Vagina (tissue), 2 donors: ENCODE data around the gene SGSM1.

Experiments
- POLR2A ChIP-seq, 2 donors: fragments of 450-650 bp; IDR thresholded peaks; one replicate each; pipeline ENCODE4 v1.6.1; 2017; ENCODE audit warnings: antibody characterized with exemption in 2 of 2, mild to moderate bottlenecking in 2 of 2, moderate library complexity in 2 of 2
- POLR2AphosphoS5 ChIP-seq, 2 donors: sonication (generic); formaldehyde crosslinking; IDR thresholded peaks; one replicate each; pipeline ENCODE4 v1.9.0; 2017; ENCODE audit warnings: antibody characterized with exemption in 2 of 2, mild to moderate bottlenecking in 2 of 2, low read depth in 1 of 2; ENCODE audit not compliant: insufficient read depth in 1 of 2
- TF ChIP-seq, protein P1 (sequence below), 3 experiments: fragments of 450-650 bp in 2 of 3; fragments of 200-600 bp in 1 of 3; sonication (generic) in 1 of 3; IDR thresholded peaks; one replicate each; pipeline ENCODE4 v1.5.1; 2017 to 2019; ENCODE audit warnings: antibody characterized with exemption in 3 of 3, mild to moderate bottlenecking in 2 of 3, moderate library complexity in 2 of 3

DNA sequence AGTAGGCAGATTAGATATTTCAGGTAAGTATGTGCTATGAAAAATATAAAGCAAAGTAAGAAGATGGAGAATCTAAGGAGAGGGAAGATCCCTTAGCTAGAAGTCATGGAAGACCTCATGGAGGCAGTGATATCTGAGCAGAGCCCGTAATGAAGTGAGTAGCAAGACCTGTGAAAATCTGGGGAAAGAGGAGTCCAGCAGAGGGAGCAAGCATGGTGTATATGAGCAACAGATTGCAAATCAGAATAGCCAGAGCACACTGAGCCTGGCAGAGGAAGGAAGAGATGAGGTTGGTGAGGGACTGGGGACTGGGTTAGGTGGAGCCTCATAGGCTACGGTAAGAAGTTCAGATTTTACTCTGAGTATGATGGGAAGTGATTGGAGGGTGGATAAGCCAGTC, 131.1 kb downstream of the SGSM1 start:
- TF ChIP-seq, protein P1, sequence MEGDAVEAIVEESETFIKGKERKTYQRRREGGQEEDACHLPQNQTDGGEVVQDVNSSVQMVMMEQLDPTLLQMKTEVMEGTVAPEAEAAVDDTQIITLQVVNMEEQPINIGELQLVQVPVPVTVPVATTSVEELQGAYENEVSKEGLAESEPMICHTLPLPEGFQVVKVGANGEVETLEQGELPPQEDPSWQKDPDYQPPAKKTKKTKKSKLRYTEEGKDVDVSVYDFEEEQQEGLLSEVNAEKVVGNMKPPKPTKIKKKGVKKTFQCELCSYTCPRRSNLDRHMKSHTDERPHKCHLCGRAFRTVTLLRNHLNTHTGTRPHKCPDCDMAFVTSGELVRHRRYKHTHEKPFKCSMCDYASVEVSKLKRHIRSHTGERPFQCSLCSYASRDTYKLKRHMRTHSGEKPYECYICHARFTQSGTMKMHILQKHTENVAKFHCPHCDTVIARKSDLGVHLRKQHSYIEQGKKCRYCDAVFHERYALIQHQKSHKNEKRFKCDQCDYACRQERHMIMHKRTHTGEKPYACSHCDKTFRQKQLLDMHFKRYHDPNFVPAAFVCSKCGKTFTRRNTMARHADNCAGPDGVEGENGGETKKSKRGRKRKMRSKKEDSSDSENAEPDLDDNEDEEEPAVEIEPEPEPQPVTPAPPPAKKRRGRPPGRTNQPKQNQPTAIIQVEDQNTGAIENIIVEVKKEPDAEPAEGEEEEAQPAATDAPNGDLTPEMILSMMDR (IDR thresholded peaks at IDR 0.05) = no peak
- TF ChIP-seq POLR2A (IDR thresholded peaks at IDR 0.05) (no peak), POLR2AphosphoS5 (IDR thresholded peaks at IDR 0.05; ENCODE audit: insufficient read depth in 1 of 2, low read depth in 1 of 2) (no peak)
